Activated CD4-positive, alpha-beta T cell treated with anti-CD3 and anti-CD28 coated beads, Interleukin-2, Interleukin-4, amounts not matched to agents 100 ng/mL and 50 ng/mL, durations not matched to agents 16 hours and 8 hours (primary cell): ENCODE data around the gene OTOA.
"Not testable (repeated sequence)": the region's sequence is repeated elsewhere in the genome, so short reads cannot be mapped to it uniquely, and the experiment has no call there.

Experiments used
- DNase-seq: peaks from one replicate; pipeline ENCODE4 v3.0.0-alpha.2; 2020; ENCODE audit warnings: low spot score

The OTOA gene

DNA sequence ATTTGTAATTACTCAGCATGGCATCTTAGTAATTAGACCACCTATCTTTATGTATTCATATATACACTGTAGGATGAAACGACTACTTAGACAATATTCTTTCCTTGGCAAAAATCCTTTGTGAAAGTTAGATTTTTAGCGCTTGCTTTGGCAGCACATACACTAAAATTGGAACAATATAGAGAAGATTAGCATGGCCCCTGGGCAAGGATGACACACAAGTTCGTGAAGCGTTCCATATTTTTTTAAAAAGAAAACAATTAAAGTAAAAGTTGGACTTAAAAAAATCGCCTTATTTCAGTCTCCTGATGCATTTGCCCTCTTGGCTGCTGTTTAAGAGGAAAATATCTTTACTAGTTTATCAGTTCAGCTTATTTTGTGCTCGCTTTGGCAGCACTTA is 21.9 kb upstream of the OTOA start:
- DNase-seq: no peak

GRCh38 chr16:21642861-21643260 is 20.9 kb upstream of the OTOA start:
- DNase-seq: no peak

- DNase-seq: no peak
Measured at GRCh38 chr16:21643785-21644184, 20.0 kb upstream of the OTOA start.

- DNase-seq: no peak
Measured at GRCh38 chr16:21644674-21645073, 19.1 kb upstream of the OTOA start.

DNA sequence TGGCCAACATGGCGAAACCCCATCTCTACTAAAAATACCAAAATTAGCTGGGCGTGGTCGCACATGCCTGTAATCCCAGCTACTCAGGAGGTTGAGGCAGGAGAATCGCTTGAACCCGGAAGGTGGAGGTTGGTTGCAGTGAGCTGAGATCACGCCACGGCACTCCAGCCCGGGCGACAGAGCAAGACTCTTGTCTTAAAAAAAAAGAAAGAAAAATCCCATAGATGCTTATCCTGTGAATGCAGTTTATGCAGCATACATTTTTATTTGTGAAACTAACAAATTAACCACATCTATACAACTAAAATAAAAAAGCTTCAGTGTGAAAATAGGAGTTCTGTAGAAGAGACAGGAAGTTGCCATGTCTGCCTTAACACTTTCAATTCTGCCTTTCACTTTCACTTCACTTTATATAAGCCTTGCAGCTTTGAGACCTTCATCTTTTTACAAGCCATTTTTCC is 18.5 kb upstream of the OTOA start:
- DNase-seq: peak; percentile 70

GRCh38 chr16:21646091-21646490 is 17.7 kb upstream of the OTOA start:
- DNase-seq: no peak

- DNase-seq: peak; percentile 88
Measured at GRCh38 chr16:21646721-21647561, 16.8 kb upstream of the OTOA start.

- DNase-seq: no peak
Measured at GRCh38 chr16:21647562-21648164, 16.1 kb upstream of the OTOA start.

GRCh38 chr16:21649826-21650406 is 13.9 kb upstream of the OTOA start:
- DNase-seq: not testable (repeated sequence)

- no peak for DNase-seq
Measured at GRCh38 chr16:21650521-21650920, 13.2 kb upstream of the OTOA start.

DNA sequence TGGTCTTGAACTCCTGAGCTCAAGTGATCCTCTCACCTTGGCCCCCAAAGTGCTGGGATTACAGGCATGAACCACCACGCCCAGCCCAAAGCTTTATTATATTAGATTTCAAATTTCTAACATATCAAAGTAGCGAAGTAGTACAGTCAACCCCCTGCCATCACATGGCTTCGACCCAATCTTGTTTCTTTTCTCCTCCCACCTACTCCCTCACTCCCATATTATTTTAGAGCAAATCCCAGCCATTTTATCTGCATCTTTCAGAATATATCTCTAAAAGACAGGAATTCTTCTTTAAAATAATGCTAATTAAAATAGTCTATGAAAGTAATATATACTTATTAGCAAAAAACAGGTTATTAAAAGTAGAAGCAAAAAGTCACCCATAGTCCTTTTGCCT is 12.3 kb upstream of the OTOA start:
- DNase-seq: no peak

DNA sequence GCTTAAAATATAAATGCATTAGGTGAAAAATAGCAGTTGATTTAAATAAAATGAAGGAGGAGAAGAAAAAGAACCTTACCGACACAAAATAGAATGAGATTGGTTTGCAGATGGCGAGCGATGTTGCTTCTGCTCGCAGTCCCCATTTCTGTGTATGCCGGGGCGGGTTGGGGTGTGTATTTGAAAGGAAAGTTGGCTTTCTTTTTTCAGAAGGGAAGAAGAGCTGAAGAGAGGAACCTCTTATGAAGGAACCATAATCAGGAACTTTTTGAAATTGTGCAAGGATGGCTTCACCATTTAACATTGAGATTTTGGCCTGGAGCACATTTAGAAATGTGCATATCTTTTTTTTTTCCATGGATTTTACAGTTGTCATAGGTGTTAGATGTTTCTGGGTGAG is 11.3 kb upstream of the OTOA start, which contains the start of gene IGSF6:
IGSF6 (minus strand) TSS at position 156 of the 400 bp plus-strand sequence; CDS start at position 146, 10 bp downstream.
- DNase-seq: no peak

- no peak for DNase-seq
Measured at GRCh38 chr16:21653571-21653970, 10.2 kb upstream of the OTOA start.

DNA sequence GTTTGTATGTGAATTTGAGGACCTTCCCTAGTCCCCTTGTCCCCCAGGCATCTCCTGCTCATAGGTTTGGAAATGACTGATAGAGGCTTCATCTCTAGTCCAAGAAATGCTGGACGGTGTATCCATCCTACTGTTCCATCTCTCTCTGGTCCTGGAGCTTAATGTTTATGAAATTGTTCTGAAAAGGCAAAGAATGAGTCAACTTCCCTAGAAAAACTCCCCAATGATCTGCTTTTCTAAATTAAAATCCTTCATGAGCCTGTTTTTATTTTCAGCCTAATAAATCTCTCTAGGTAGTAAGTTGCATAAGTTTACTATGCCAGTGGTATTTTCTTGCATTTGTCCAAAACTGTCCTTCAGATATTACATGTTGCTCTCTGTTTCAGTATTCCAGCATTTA is 9.3 kb upstream of the OTOA start:
- no peak for DNase-seq

GRCh38 chr16:21654881-21655280 is 8.9 kb upstream of the OTOA start:
- no peak for DNase-seq

GRCh38 chr16:21656795-21657768 is 6.7 kb upstream of the OTOA start:
- DNase-seq: peak; percentile 73

DNA sequence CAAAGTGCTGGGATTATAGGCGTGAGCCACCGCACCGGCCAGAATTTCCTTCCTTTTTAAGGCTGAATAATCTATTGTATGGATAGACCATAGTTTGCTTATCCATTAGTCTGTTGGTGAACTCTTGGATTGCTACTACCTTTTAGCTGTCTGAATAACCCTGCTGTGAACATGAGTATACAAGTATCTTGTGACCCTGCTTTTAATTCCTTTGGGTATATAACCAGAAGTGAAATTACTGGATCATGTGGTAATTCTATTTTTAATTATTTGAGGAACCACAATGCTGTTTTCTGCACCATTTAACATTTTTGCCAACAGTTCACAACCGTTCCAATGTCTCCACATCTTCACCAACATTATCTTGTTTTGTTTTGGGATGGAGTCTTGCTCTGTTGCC is 4.6 kb upstream of the OTOA start:
- no peak for DNase-seq

GRCh38 chr16:21664801-21665492 is 1.2 kb downstream of the OTOA start:
- no peak for DNase-seq

GRCh38 chr16:21666772-21667171 is 3.0 kb downstream of the OTOA start:
- DNase-seq: no peak

GRCh38 chr16:21667575-21667974 is 3.8 kb downstream of the OTOA start:
- DNase-seq: no peak

DNA sequence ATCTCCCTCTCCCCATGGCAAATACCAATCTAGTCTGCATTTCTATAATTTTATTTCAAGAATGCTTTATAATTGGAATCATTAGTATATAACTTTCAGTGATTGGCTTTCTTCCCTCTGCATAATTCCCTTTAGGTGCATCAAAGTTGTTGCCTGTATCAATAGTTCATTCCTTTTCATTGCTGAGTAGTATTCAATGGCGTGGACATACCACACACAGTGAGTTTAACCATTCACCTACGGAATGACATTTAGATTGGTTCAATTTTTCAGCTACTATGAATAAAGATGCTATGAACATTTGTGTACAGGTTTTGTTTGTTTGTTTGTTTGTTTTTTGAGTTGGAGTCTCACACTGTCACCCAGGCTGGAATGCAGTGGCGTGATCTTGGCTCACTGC is 9.7 kb downstream of the OTOA start:
- no peak for DNase-seq
